Measurements from ENCODE around the gene DNAJB6. TPM values are rescaled to one million over a fixed set of nuclear protein-coding genes. Genes with fewer than 3 reads are reported as not detected.

The DNAJB6 gene
- total RNA-seq, 1 experiment from 2014 or later = 201 TPM

GRCh38 chr7:157402911-157403534 lies 66.2 kb downstream of the DNAJB6 start:
- POLR2A ChIA-PET = no interaction called here
- BruUV-seq (replicated peaks) = no TSS peak
- ATAC-seq = no peak

More at GRCh38 chr7:157402911-157403534, 66.2 kb downstream of the DNAJB6 start:
- Histone ChIP-seq H3K9me3 (ENCODE audit: control insufficient read depth, insufficient read depth, low read depth, low read length) (no peaks in the 10 kb centered on the region), H3K36me3 (ENCODE audit: control insufficient read depth, insufficient read depth, low read length) (peaks cover 5% of the 10 kb centered on the region; the same call in 1 of the 2 replicates), H3K27ac (ENCODE audit: low read length) (no peak overlapping the region), H3K4me3 (ENCODE audit: low read depth in 2 of 2, low read length in 2 of 2) (no peak overlapping the region), H3K27me3 (ENCODE audit: control insufficient read depth, insufficient read depth, low read length) (no peaks in the 10 kb centered on the region), H3K4me1 (ENCODE audit: control insufficient read depth, insufficient read depth, low read length) (peaks cover 14% of the 10 kb centered on the region)
- intact Hi-C loops (cut with micrococcal nuclease; ENCODE audit: unreplicated experiment) (no loop called here), in situ Hi-C loops (cut with HindIII; ENCODE audit: low pct_unique_long_range_greater_than_20kb, low sequenced_read_pairs) (no loop called here)
- CTCF ChIA-PET = no interaction called here
- DNase-seq (ENCODE audit: low read depth, low spot score) = no peak
- TF ChIP-seq CTCF (IDR thresholded peaks at IDR 0.05) = no peak
- no peak for TF ChIP-seq SIN3A (IDR thresholded peaks at IDR 0.05; ENCODE audit: borderline replicate concordance, insufficient read depth, low read depth, low read length)
- TF ChIP-seq REST (IDR thresholded peaks at IDR 0.05; ENCODE audit: insufficient read depth in 1 of 2, low read depth in 2 of 2, low read length in 1 of 2) = no peak
- TF ChIP-seq TCF7L2 (IDR thresholded peaks at IDR 0.05; ENCODE audit: low read depth, low read length) = no peak
- no peak for TF ChIP-seq POLR2AphosphoS5 (IDR thresholded peaks at IDR 0.05; ENCODE audit: low read depth, low read length)
